Measurements from ENCODE around the gene KCNN3. TPM values are rescaled to one million over a fixed set of nuclear protein-coding genes. Genes with fewer than 3 reads are reported as not detected.

KCNN3 gene
- total and polyA plus RNA-seq, 2 of the 8 experiments (the other 6 are each of a cell fraction or from before 2014, with no cell fraction given), result 2.8 to 3.7 TPM

DNA sequence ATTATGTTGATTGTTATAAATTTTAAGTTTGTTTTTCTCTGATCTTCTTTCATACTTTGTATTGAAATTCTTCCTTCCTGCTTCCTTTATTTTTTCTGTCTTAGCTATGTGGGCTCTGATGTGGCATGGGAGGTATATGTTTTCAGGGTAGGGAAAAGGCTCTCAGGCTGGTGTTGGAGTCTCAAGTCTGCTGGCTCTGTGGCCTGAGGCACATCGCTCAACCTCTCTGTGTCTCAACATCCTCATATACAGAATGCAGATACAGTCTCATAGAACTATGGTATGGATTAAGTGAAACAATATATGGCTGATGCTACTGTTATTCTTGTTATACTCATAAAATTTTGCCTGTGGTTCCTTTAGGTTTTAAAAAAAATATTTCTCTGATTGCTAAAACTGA lies 105.9 kb downstream of the KCNN3 start (continued):
- TF ChIP-seq POU5F1 (IDR thresholded peaks at IDR 0.05; ENCODE audit: low read depth, low read length), result no peak
